ENCODE measurements around the gene OR4K5.
A peak's percentile ranks its signal among the peaks of the same experiment; 100 is the strongest.
"Not testable (repeated sequence)": the region's sequence is repeated elsewhere in the genome, so short reads cannot be mapped to it uniquely, and the experiment has no call there.

Gene OR4K5

GRCh38 chr14:19920021-19920657 is at the start of gene OR4K5:
OR4K5 (plus strand) TSS chr14:19920607; CDS start chr14:19920607, 0 bp downstream.
- DNase-seq: no peak

- no peak for DNase-seq
Measured at GRCh38 chr14:19873178-19873577, 47.2 kb upstream of the OR4K5 start.

- DNase-seq: no peak
Measured at GRCh38 chr14:19874842-19875241, 45.6 kb upstream of the OR4K5 start, which contains the start of gene OR4K2. OR4K2 (plus strand) TSS chr14:19875142; CDS start chr14:19876268, 1,126 bp downstream.

- DNase-seq: peak; percentile 8
Measured at GRCh38 chr14:19878029-19878642, 42.3 kb upstream of the OR4K5 start.

GRCh38 chr14:19895282-19895681 is 25.1 kb upstream of the OR4K5 start:
- no peak for DNase-seq

GRCh38 chr14:19900999-19901398 is 19.4 kb upstream of the OR4K5 start:
- DNase-seq: no peak

- DNase-seq: no peak
Measured at GRCh38 chr14:19902409-19902808, 18.0 kb upstream of the OR4K5 start.

- no peak for DNase-seq
Measured at GRCh38 chr14:19906665-19907064, 13.7 kb upstream of the OR4K5 start.

GRCh38 chr14:19911114-19911513 is 9.3 kb upstream of the OR4K5 start:
- DNase-seq: no peak

- DNase-seq: no peak
Measured at GRCh38 chr14:19917243-19917642, 3.2 kb upstream of the OR4K5 start.

GRCh38 chr14:19917955-19918518 is 2.4 kb upstream of the OR4K5 start:
- DNase-seq: no peak

- no peak for DNase-seq
Measured at GRCh38 chr14:19918553-19919264, 1.7 kb upstream of the OR4K5 start.

- no peak for DNase-seq
Measured at GRCh38 chr14:19930617-19931016, 10.2 kb downstream of the OR4K5 start, which contains the start of gene OR4K1. OR4K1 (plus strand) TSS chr14:19930917; CDS start chr14:19935667, 4,750 bp downstream.

- no peak for DNase-seq
Measured at GRCh38 chr14:19941668-19942067, 21.3 kb downstream of the OR4K5 start.

GRCh38 chr14:19947413-19948090 is 27.1 kb downstream of the OR4K5 start:
- DNase-seq: no peak

GRCh38 chr14:19949218-19949617 is 28.8 kb downstream of the OR4K5 start:
- DNase-seq: no peak

- DNase-seq: not testable (repeated sequence)
Measured at GRCh38 chr14:19969735-19970134, 49.3 kb downstream of the OR4K5 start.
